Spleen (tissue), 11 donors: Measurements from ENCODE around the gene THAP4. TPM values are rescaled to one million over a fixed set of nuclear protein-coding genes. Genes with fewer than 3 reads are reported as not detected.

Source experiments
- DNase-seq: peaks from one replicate; pipeline ENCODE4 v3.0.0-alpha.2; 2020
- H3K27ac ChIP-seq, 8 donors: fragments of 200-600 bp; sonication (generic) in 7 of 8; 1 replicate in 4 of 8; 2 replicates in 4 of 8; pipeline versions ENCODE4 v1.5.0 to v1.8.0; 2016 to 2021; ENCODE audit warnings: inconsistent platforms in 4 of 8, mild to moderate bottlenecking in 4 of 8, moderate library complexity in 1 of 8
- H3K27me3 ChIP-seq, 7 donors: fragments of 200-600 bp; sonication (generic) in 6 of 7; replicated peaks in 1 of 7; 1 replicate in 4 of 7; 2 replicates in 3 of 7; pipeline versions ENCODE4 v1.5.0 to v1.8.0; 2016 to 2021; ENCODE audit warnings: inconsistent platforms in 3 of 7, mild to moderate bottlenecking in 1 of 7
- H3K36me3 ChIP-seq, 6 donors: fragments of 200-600 bp; sonication (generic) in 5 of 6; 1 replicate in 4 of 6; 2 replicates in 2 of 6; pipeline versions ENCODE4 v1.5.0 to v1.8.0; 2016 to 2021; ENCODE audit warnings: inconsistent platforms in 2 of 6
- H3K4me1 ChIP-seq, 6 donors: fragments of 200-600 bp; sonication (generic) in 5 of 6; 1 replicate in 3 of 6; 2 replicates in 3 of 6; pipeline versions ENCODE4 v1.5.0 to v1.8.0; 2016 to 2021; ENCODE audit warnings: inconsistent platforms in 3 of 6
- H3K4me3 ChIP-seq, 8 donors: fragments of 200-600 bp; sonication (generic) in 7 of 8; 1 replicate in 4 of 8; 2 replicates in 4 of 8; pipeline versions ENCODE4 v1.5.0 to v1.8.0; 2016 to 2021; ENCODE audit warnings: inconsistent platforms in 4 of 8, mild to moderate bottlenecking in 4 of 8, moderate library complexity in 2 of 8
- H3K9me3 ChIP-seq, 8 donors: fragments of 200-600 bp; sonication (generic) in 7 of 8; 1 replicate in 4 of 8; 2 replicates in 4 of 8; pipeline versions ENCODE4 v1.5.0 to v1.8.0; 2016 to 2021; ENCODE audit warnings: inconsistent platforms in 4 of 8
- CTCF ChIP-seq, 11 experiments: fragments of 200-600 bp in 7 of 11; fragments of 450-650 bp in 4 of 11; sonication (generic) in 4 of 11; IDR thresholded peaks in 8 of 11; conservative IDR thresholded peaks in 3 of 11; 1 replicate in 7 of 11; 2 replicates in 4 of 11; pipeline versions ENCODE4 v1.4.0 to v1.8.0; 2016 to 2021; ENCODE audit warnings: antibody characterized with exemption in 11 of 11, inconsistent platforms in 4 of 11, mild to moderate bottlenecking in 1 of 11
- POLR2A ChIP-seq, 3 donors: fragments of 450-650 bp; IDR thresholded peaks; one replicate each; pipeline ENCODE4 v1.5.1; 2017; ENCODE audit warnings: antibody characterized with exemption in 3 of 3, mild to moderate bottlenecking in 1 of 3
- POLR2AphosphoS5 ChIP-seq, 3 donors: sonication (generic); formaldehyde crosslinking; IDR thresholded peaks; one replicate each; pipeline ENCODE4 v1.5.1; 2017; ENCODE audit warnings: antibody characterized with exemption in 3 of 3
- WGBS, 5 donors: extraction: QIAGEN DNeasy Blood & Tissue Kit in 3 of 5; methylation state at CpG; one replicate each; pipeline versions ENCODE4 v1.1.5 to v1.1.7; 2013 to 2018; 5-methylcytosine and 5-hydroxymethylcytosine counted together
- intact Hi-C: fragments of 100-400 bp; cut with DNase I; formaldehyde crosslinking; loops from one replicate; pipeline ENCODE4 v1.15.0; 2023; ENCODE audit warnings: low total_unique reads
- polyA plus RNA-seq, 3 donors: library from polyadenylated mRNA; stranded (reverse); fragments of 200-250 nt; gene quantifications; one replicate each; pipeline ENCODE4 v1.2.1, GENCODE V29; 2013
- small RNA-seq, 4 donors: library from RNA; depleted of rRNA; stranded (forward); fragments of <200 nt; gene quantifications; one replicate each; pipeline ENCODE3, GENCODE V24; 2016
- total RNA-seq, 7 donors: library from RNA; depleted of rRNA in 3 of 7; stranded (reverse); fragments of >200 nt in 3 of 7; fragmentation: NEBNext Ultra II Directional in 4 of 7; extraction: Animal tissue kit (Norgen Biotek cat#: 25700) in 4 of 7; gene quantifications; one replicate each; pipeline versions ENCODE4 v1.1.0 to v1.2.1, GENCODE V29; 2016 to 2021
- donor health status: healthy with polysubstance abuse.
- donor health status: DM: no; HTN: no; CAD: no; lungs with moderate emphysema.
- donor health status: DM: no; HTN: no; CAD: no.
- donor health status: Bipolar disorder and iron deficiency.
- donor health status: healthy.
- donor health status: DM: no; HTN: no; CAD: no.
- donor health status: DM: yes; HTN: yes; CAD: no.

The THAP4 gene
- total and polyA plus RNA-seq, 10 donors = 21.0 to 31.5 (median 27.8) TPM

- intact Hi-C loops = no loop called here
- Histone ChIP-seq H3K27ac (no peak overlapping the region), H3K9me3 (no peaks in the 10 kb centered on the region), H3K4me1 (peaks cover 0 to 10% (median 7%) of the 10 kb centered on the region in 6 donors), H3K4me3 (no peak overlapping the region), H3K36me3 (no peaks in the 10 kb centered on the region), H3K27me3 (peaks cover 0 to 30% (median 4%) of the 10 kb centered on the region in 7 donors)
- WGBS, 5 donors = 69 to 80% (median 77%) methylated on average over 13 of the region's 13 CpGs
- peak; percentile 44 for DNase-seq
- TF ChIP-seq POLR2A (IDR thresholded peaks at IDR 0.05) = no peak
- no peak for TF ChIP-seq CTCF (IDR thresholded peaks at IDR 0.05 in 8 of 11, conservative IDR thresholded peaks at IDR 0.05 in 3 of 11)
- TF ChIP-seq POLR2AphosphoS5 (IDR thresholded peaks at IDR 0.05) = no peak
These were observed 100.9 kb downstream of the THAP4 start for GRCh38 chr2:241535871-241536655.

GRCh38 chr2:241534701-241535375 lies 102.1 kb downstream of the THAP4 start:
- Histone ChIP-seq H3K9me3 (no peaks in the 10 kb centered on the region), H3K4me3 (no peak overlapping the region), H3K4me1 (no peaks in the 10 kb centered on the region), H3K27me3 (peaks cover 0 to 18% (median 0%) of the 10 kb centered on the region in 7 donors), H3K27ac (no peak overlapping the region), H3K36me3 (no peaks in the 10 kb centered on the region)
- DNase-seq = peak; percentile 52
- 76 to 82% (median 79%) methylated on average over 14 to 17 of the region's 17 CpGs for WGBS, 5 donors
- TF ChIP-seq CTCF (IDR thresholded peaks at IDR 0.05 in 8 of 11, conservative IDR thresholded peaks at IDR 0.05 in 3 of 11) (no peak), POLR2AphosphoS5 (IDR thresholded peaks at IDR 0.05) (no peak), POLR2A (IDR thresholded peaks at IDR 0.05) (no peak)
- intact Hi-C loops = no loop called here

Small RNA genes lying within 50 kb of the gene (small RNA-seq; reads per million reads assigned to genes)
- 0 reads per million in 4 donors for gene RNA5SP122

Other genes with a start within 250 kb of the THAP4 start
- 100 to 1,000 TPM; 127 to 217 (median 167) TPM for gene STK25, start 128.6 kb downstream of the THAP4 start, total RNA-seq
- gene STK25, start 128.6 kb downstream of the THAP4 start, polyA plus RNA-seq = 100 to 1,000 TPM; 133 to 254 (median 213) TPM
- 10 to 100 TPM in 4 of 7 donors, 1 to 10 TPM in 3; 6.5 to 19.4 (median 13.0) TPM for gene BOK, start 78.4 kb downstream of the THAP4 start, total RNA-seq
- 1 to 10 TPM; 3.0 to 7.2 (median 4.5) TPM for gene BOK, start 78.4 kb downstream of the THAP4 start, polyA plus RNA-seq
- gene ATG4B, start 535 bp upstream of the THAP4 start, total RNA-seq = 100 to 1,000 TPM in 3 of 7 donors, 10 to 100 TPM in 4; 80.0 to 114 (median 97.2) TPM
- gene ATG4B, start 535 bp upstream of the THAP4 start, polyA plus RNA-seq = 10 to 100 TPM; 31.1 to 74.5 (median 44.6) TPM
- 10 to 100 TPM; 14.0 to 27.9 (median 18.1) TPM for gene DTYMK, start 49.7 kb upstream of the THAP4 start, total RNA-seq
- 10 to 100 TPM; 19.3 to 38.9 (median 31.6) TPM for gene DTYMK, start 49.7 kb upstream of the THAP4 start, polyA plus RNA-seq
- 10 to 100 TPM; 18.2 to 51.1 (median 37.9) TPM for gene ING5, start 64.9 kb upstream of the THAP4 start, total RNA-seq
- gene ING5, start 64.9 kb upstream of the THAP4 start, polyA plus RNA-seq = 10 to 100 TPM; 32.6 to 36.4 (median 34.6) TPM
- 10 to 100 TPM; 18.8 to 51.5 (median 32.3) TPM for gene D2HGDH, start 97.5 kb upstream of the THAP4 start, total RNA-seq
- gene D2HGDH, start 97.5 kb upstream of the THAP4 start, polyA plus RNA-seq = 10 to 100 TPM; 20.8 to 69.8 (median 67.0) TPM
- under 1 TPM in 2 of 7 donors, not detected in 5; 0.25 to 0.85 TPM for gene GAL3ST2, start 139.7 kb upstream of the THAP4 start, total RNA-seq
- gene GAL3ST2, start 139.7 kb upstream of the THAP4 start, polyA plus RNA-seq = not detected
- 1 to 10 TPM in 2 of 7 donors, under 1 TPM in 2, not detected in 3; 0.32 to 1.9 (median 0.85) TPM for gene NEU4, start 172.0 kb upstream of the THAP4 start, total RNA-seq
- gene NEU4, start 172.0 kb upstream of the THAP4 start, polyA plus RNA-seq = under 1 TPM; 0.04 to 0.22 (median 0.08) TPM
- 1 to 10 TPM; 3.1 to 7.9 (median 5.4) TPM for gene PDCD1, start 221.7 kb upstream of the THAP4 start, total RNA-seq
- gene PDCD1, start 221.7 kb upstream of the THAP4 start, polyA plus RNA-seq = 1 to 10 TPM; 2.7 to 7.3 (median 5.2) TPM
- gene RTP5, start 232.6 kb upstream of the THAP4 start, total RNA-seq = 1 to 10 TPM in 4 of 7 donors, under 1 TPM in 3; 0.34 to 2.2 (median 1.0) TPM
- under 1 TPM; 0.39 to 0.93 (median 0.49) TPM for gene RTP5, start 232.6 kb upstream of the THAP4 start, polyA plus RNA-seq